Ishikawa (cell line): ENCODE measurements around the gene MALRD1.

Source experiments
- MAX ChIP-seq: IDR thresholded peaks from 2 replicates; pipeline ENCODE4 v1.6.1; 2012
- RAD21 ChIP-seq: IDR thresholded peaks from 2 replicates; pipeline ENCODE4 v1.6.1; 2012; ENCODE audit warnings: low read depth
- REST ChIP-seq: IDR thresholded peaks from 2 replicates; pipeline ENCODE4 v1.6.1; 2012; ENCODE audit warnings: low read depth, mild to moderate bottlenecking
- TEAD4 ChIP-seq: IDR thresholded peaks from 2 replicates; pipeline ENCODE4 v1.6.1; 2012
- YY1 ChIP-seq: IDR thresholded peaks from 2 replicates; pipeline ENCODE4 v1.6.1; 2012; ENCODE audit warnings: low read depth

- TF ChIP-seq MAX (no peak), TEAD4 (no peak), YY1 (no peak), REST (no peak), RAD21 (no peak)
These were observed 146.3 kb downstream of the MALRD1 start for GRCh38 chr10:19194866-19195265.
